A549 (cell line): ENCODE measurements around the gene PEPD. TPM values are rescaled to one million over a fixed set of nuclear protein-coding genes. Genes with fewer than 3 reads are reported as not detected.

Experiments used
- ATAC-seq, 2 experiments: fragments of 200-7000 bp in 1 of 2; fragments of >200 bp in 1 of 2; cut with Nextera tagmentation in 1 of 2; cut with Tn5 transposase in 1 of 2; 3 replicates each; pipeline versions ENCODE4 v1.8.0 to v1.9.1; 2018 to 2020; ENCODE audit warnings: mild to moderate bottlenecking in 1 of 2, moderate library complexity in 1 of 2
- CTCF ChIA-PET: fragments of 300-600 bp; sonication (Branson Sonifier 250); formaldehyde crosslinking; extraction: SDS; loops from one replicate; lab custom pipeline; 2021; ENCODE audit warnings: antibody characterized with exemption, inconsistent platforms; lab: Yijun Ruan, JAX
- POLR2A ChIA-PET: fragments of 350-600 bp; formaldehyde crosslinking; extraction: SDS; loops from one replicate; lab custom pipeline; 2021; ENCODE audit warnings: antibody characterized with exemption, inconsistent platforms; lab: Yijun Ruan, JAX
- DNase-seq, 2 experiments: peaks; one replicate each; pipeline versions ENCODE4 v3.0.0 to v3.0.0-alpha.2; 2011 to 2016; ENCODE audit warnings: low read depth in 1 of 2, low spot score in 1 of 2
- FAIRE-seq: peaks from 2 replicates; lab custom pipeline; 2011; peaks lifted over from hg19 to GRCh38; lab: Jason Lieb, UNC
- H3K27ac ChIP-seq, 2 experiments: fragments of >200 bp; sonication (Bioruptor Twin); formaldehyde crosslinking; 3 replicates each; pipeline ENCODE4 v1.5.1; 2016 to 2017
- H3K4me1 ChIP-seq: fragments of >200 bp; sonication (Bioruptor Twin); formaldehyde crosslinking; 3 replicates; pipeline ENCODE4 v1.6.1; 2016
- H3K4me2 ChIP-seq: fragments of >200 bp; sonication (Bioruptor Twin); formaldehyde crosslinking; 3 replicates; pipeline ENCODE4 v1.6.1; 2016
- H3K4me3 ChIP-seq: fragments of >200 bp; sonication (Bioruptor Twin); formaldehyde crosslinking; 3 replicates; pipeline ENCODE4 v1.5.1; 2016
- H3K9me3 ChIP-seq: fragments of >200 bp; sonication (Bioruptor Twin); formaldehyde crosslinking; 3 replicates; pipeline ENCODE4 v1.6.1; 2016
- CBX2 ChIP-seq: fragments of 200-600 bp; sonication (generic); IDR thresholded peaks from 2 replicates; pipeline ENCODE4 v1.6.1; 2016; ENCODE audit warnings: low read depth, mild to moderate bottlenecking, borderline replicate concordance
- CBX8 ChIP-seq: fragments of 200-600 bp; sonication (generic); IDR thresholded peaks from 2 replicates; pipeline ENCODE4 v1.6.1; 2016
- CEBPB ChIP-seq, 2 experiments: fragments of >200 bp in 1 of 2; sonication (Bioruptor Twin) in 1 of 2; formaldehyde crosslinking in 1 of 2; IDR thresholded peaks; 2 replicates each; pipeline ENCODE4 v1.6.1; 2012 to 2016
- CHD2 ChIP-seq: fragments of 150-350 bp; IDR thresholded peaks from 2 replicates; pipeline ENCODE4 v1.6.1; 2014; ENCODE audit warnings: low read length; ENCODE audit not compliant: partially characterized antibody
- CHD4 ChIP-seq: fragments of 200-600 bp; sonication (generic); IDR thresholded peaks from 2 replicates; pipeline ENCODE4 v1.6.1; 2016; ENCODE audit warnings: antibody characterized with exemption, mild to moderate bottlenecking, borderline replicate concordance
- EHMT2 ChIP-seq: fragments of 200-600 bp; sonication (generic); IDR thresholded peaks from 2 replicates; pipeline ENCODE4 v1.6.1; 2016; ENCODE audit warnings: antibody characterized with exemption, low read depth, mild to moderate bottlenecking, moderate library complexity
- EP300 ChIP-seq, 2 experiments: fragments of >200 bp; sonication (Bioruptor Twin); formaldehyde crosslinking; IDR thresholded peaks; 2 replicates in 1 of 2; 3 replicates in 1 of 2; pipeline ENCODE4 v1.6.1; 2016 to 2017
- FOSB ChIP-seq: fragments of 250-450 bp; sonication (Bioruptor Pico); IDR thresholded peaks from 2 replicates; pipeline ENCODE4 v1.5.0; 2020; ENCODE audit warnings: mild to moderate bottlenecking, moderate library complexity
- FOSL2 ChIP-seq, 2 experiments: fragments of 450-650 bp in 1 of 2; fragments of >200 bp in 1 of 2; sonication (Bioruptor Twin) in 1 of 2; formaldehyde crosslinking; IDR thresholded peaks; 2 replicates each; pipeline versions ENCODE4 v1.5.0 to v1.6.1; 2016 to 2020; ENCODE audit warnings: mild to moderate bottlenecking in 1 of 2, moderate library complexity in 1 of 2
- FOXS1 ChIP-seq: fragments of 250-450 bp; sonication (Bioruptor Pico); IDR thresholded peaks from 2 replicates; pipeline ENCODE4 v1.5.0; 2020; ENCODE audit warnings: mild to moderate bottlenecking, moderate library complexity
- HDAC2 ChIP-seq: fragments of 200-600 bp; sonication (generic); IDR thresholded peaks from 2 replicates; pipeline ENCODE4 v1.6.1; 2016
- HEYL ChIP-seq: fragments of 250-450 bp; sonication (Bioruptor Pico); IDR thresholded peaks from 2 replicates; pipeline ENCODE4 v1.8.0; 2021; ENCODE audit warnings: mild to moderate bottlenecking, moderate library complexity
- HOXA7 ChIP-seq: fragments of 250-450 bp; sonication (Bioruptor Pico); IDR thresholded peaks from 2 replicates; pipeline ENCODE4 v1.5.0; 2020; ENCODE audit warnings: mild to moderate bottlenecking, moderate library complexity
- HOXB5 ChIP-seq: fragments of 250-450 bp; sonication (Bioruptor Pico); IDR thresholded peaks from 2 replicates; pipeline ENCODE4 v1.5.0; 2020; ENCODE audit warnings: mild to moderate bottlenecking, moderate library complexity
- JUN ChIP-seq, 2 experiments: fragments of >200 bp; sonication (Bioruptor Twin); formaldehyde crosslinking; IDR thresholded peaks; 2 replicates in 1 of 2; 3 replicates in 1 of 2; pipeline ENCODE4 v1.6.1; 2016 to 2017
- JUNB ChIP-seq: fragments of >200 bp; sonication (Bioruptor Twin); formaldehyde crosslinking; IDR thresholded peaks from 2 replicates; pipeline ENCODE4 v1.6.1; 2016
- KDM1A ChIP-seq: fragments of 200-600 bp; sonication (generic); IDR thresholded peaks from 2 replicates; pipeline ENCODE4 v1.6.1; 2016; ENCODE audit warnings: low read depth, mild to moderate bottlenecking
- KDM5A ChIP-seq: fragments of 200-600 bp; sonication (generic); IDR thresholded peaks from 2 replicates; pipeline ENCODE4 v1.6.1; 2016; ENCODE audit warnings: antibody characterized with exemption, mild to moderate bottlenecking
- MAFK ChIP-seq: fragments of 450-650 bp; IDR thresholded peaks from 2 replicates; pipeline ENCODE4 v1.6.1; 2014; ENCODE audit not compliant: partially characterized antibody
- MYC ChIP-seq: IDR thresholded peaks from 2 replicates; pipeline ENCODE4 v1.6.1; 2012; ENCODE audit warnings: mild to moderate bottlenecking, inconsistent platforms, low read length, improper control_type of control experiment, borderline replicate concordance
- POLR2AphosphoS2 ChIP-seq: conservative IDR thresholded peaks from 2 replicates; pipeline ENCODE4 v1.6.1; 2012; ENCODE audit warnings: low read length, improper control_type of control experiment, inconsistent platforms
- RCOR1 ChIP-seq: fragments of 150-350 bp; IDR thresholded peaks from 2 replicates; pipeline ENCODE4 v1.6.1; 2014; ENCODE audit warnings: antibody characterized with exemption, low read length, low read depth
- RFX5 ChIP-seq: fragments of 450-650 bp; IDR thresholded peaks from 2 replicates; pipeline ENCODE4 v1.7.1; 2014; ENCODE audit warnings: antibody characterized with exemption, mild to moderate bottlenecking, moderate library complexity
- RNF2 ChIP-seq: fragments of 200-600 bp; sonication (generic); IDR thresholded peaks from 2 replicates; pipeline ENCODE4 v1.6.1; 2016; ENCODE audit warnings: low read depth, mild to moderate bottlenecking, antibody characterized with exemption, moderate library complexity, borderline replicate concordance
- SREBF2 ChIP-seq: fragments of 450-650 bp; IDR thresholded peaks from 2 replicates; pipeline ENCODE4 v1.6.1; 2014; ENCODE audit warnings: mild to moderate bottlenecking, moderate library complexity
- TFCP2L1 ChIP-seq: fragments of 250-450 bp; sonication (Bioruptor Pico); IDR thresholded peaks from 2 replicates; pipeline ENCODE4 v1.5.0; 2021; ENCODE audit warnings: mild to moderate bottlenecking
- TP53 ChIP-seq: fragments of 250-450 bp; sonication (Bioruptor Pico); IDR thresholded peaks from 2 replicates; pipeline ENCODE4 v1.5.0; 2021; ENCODE audit warnings: mild to moderate bottlenecking, moderate library complexity
- ZFP36 ChIP-seq: fragments of 450-650 bp; IDR thresholded peaks from 2 replicates; pipeline ENCODE4 v1.6.1; 2014; ENCODE audit warnings: borderline replicate concordance; ENCODE audit not compliant: partially characterized antibody
- ZSCAN20 ChIP-seq: fragments of 250-450 bp; sonication (Bioruptor Pico); IDR thresholded peaks from 2 replicates; pipeline ENCODE4 v1.8.0; 2022; ENCODE audit warnings: mild to moderate bottlenecking, moderate library complexity
- WGBS: methylation state at CpG from one replicate; pipeline ENCODE4 v1.1.6; 2017; ENCODE audit errors: missing lambda C conversion rate; 5-methylcytosine and 5-hydroxymethylcytosine counted together
- polyA plus RNA-seq, 4 experiments: library from polyadenylated mRNA; depleted of rRNA in 3 of 4; stranded (reverse); fragments of >200 nt; fragmentation: RNase III in 1 of 4; extraction: RNeasy Plus Mini Kit Qiagen cat#74134 plus additional on column Dnase treatment in 1 of 4; gene quantifications; 2 replicates in 3 of 4; 3 replicates in 1 of 4; pipeline ENCODE4 v1.2.3, GENCODE V29; 2011 to 2017
- TF ChIP-seq, protein P1 (sequence below): fragments of >200 bp; sonication (Bioruptor Twin); formaldehyde crosslinking; IDR thresholded peaks from 3 replicates; pipeline ENCODE4 v1.6.1; 2016
- TF ChIP-seq, protein P2 (sequence below): IDR thresholded peaks from 2 replicates; pipeline ENCODE4 v1.6.1; 2012
- TF ChIP-seq, protein P3 (sequence below): fragments of 150-350 bp; IDR thresholded peaks from 2 replicates; pipeline ENCODE4 v1.6.1; 2014; ENCODE audit warnings: low read depth, mild to moderate bottlenecking, low read length
- TF ChIP-seq, protein P4 (sequence below): IDR thresholded peaks from 2 replicates; pipeline ENCODE4 v1.6.1; 2012
- TF ChIP-seq, protein P5 (sequence below): fragments of 450-650 bp; IDR thresholded peaks from 2 replicates; pipeline ENCODE4 v1.6.1; 2014; ENCODE audit warnings: antibody characterized with exemption
- TF ChIP-seq, protein P6 (sequence below): fragments of >200 bp; sonication (Bioruptor Twin); formaldehyde crosslinking; IDR thresholded peaks from 2 replicates; pipeline ENCODE4 v1.6.1; 2016

Gene PEPD
- polyA plus RNA-seq, 2 of the 4 experiments (the other 2 are of a cell fraction) = 85.5 to 100 TPM

DNA sequence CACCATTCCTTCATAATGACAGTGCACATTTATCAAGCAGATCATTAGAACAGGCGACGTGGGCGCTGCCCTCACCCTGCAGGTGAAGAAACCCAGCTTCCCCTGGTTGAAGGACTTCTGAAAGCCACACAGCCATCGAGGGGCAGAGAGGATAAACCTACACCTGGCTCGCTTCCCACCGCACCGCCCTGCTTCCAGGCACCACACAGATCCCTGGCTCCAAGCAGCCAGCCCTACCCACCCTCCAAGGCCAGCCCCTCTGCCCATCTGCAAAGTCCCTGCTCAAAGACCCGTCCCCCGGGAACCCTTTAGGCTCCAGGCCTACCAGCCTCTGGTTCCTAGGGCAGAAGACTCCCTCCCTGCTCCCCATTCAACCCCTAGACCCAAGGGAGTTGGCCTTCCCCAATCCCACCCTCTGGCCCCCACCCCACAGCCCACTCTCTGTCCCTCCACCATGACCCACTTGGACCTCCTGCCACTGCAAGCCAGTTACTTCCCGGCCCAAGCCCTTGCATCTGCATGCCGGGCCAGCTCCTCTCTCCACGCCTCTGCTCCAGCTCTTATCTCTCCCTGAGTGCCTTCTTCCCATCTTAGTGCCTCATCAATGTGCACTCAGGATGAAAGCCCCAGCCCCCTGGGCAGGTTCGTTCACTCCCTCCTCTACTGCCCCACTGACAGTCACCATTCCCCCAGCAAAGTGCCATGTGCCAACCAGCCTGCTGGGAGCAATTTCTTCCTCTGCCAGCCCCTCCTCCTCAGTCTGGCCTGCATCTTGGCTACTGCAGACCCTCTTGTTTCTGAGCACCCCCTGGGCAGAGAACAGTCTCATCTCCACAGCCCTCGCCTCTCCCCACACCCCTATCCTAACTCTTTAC lies 28.0 kb downstream of the PEPD start:
- no peak overlapping the region for H3K4me3 ChIP-seq
- no peak overlapping the region for H3K4me2 ChIP-seq
- POLR2A ChIA-PET = no interaction called here
- TF ChIP-seq EP300 (IDR thresholded peaks at IDR 0.05) (no peak), SREBF2 (no peak), CEBPB (IDR thresholded peaks at IDR 0.05) (no peak), FOSB (CRISPR knock-in tag) (no peak), ZSCAN20 (CRISPR knock-in tag) (no peak), MYC (no peak), RFX5 (no peak), FOXS1 (CRISPR knock-in tag) (no peak), HEYL (no peak), EHMT2 (no peak), TFCP2L1 (CRISPR knock-in tag) (no peak), HDAC2 (no peak), JUNB (no peak), KDM5A (no peak), CBX8 (no peak), CBX2 (no peak), HOXB5 (CRISPR knock-in tag) (no peak), CHD2 (no peak)
- TF ChIP-seq, protein P1, sequence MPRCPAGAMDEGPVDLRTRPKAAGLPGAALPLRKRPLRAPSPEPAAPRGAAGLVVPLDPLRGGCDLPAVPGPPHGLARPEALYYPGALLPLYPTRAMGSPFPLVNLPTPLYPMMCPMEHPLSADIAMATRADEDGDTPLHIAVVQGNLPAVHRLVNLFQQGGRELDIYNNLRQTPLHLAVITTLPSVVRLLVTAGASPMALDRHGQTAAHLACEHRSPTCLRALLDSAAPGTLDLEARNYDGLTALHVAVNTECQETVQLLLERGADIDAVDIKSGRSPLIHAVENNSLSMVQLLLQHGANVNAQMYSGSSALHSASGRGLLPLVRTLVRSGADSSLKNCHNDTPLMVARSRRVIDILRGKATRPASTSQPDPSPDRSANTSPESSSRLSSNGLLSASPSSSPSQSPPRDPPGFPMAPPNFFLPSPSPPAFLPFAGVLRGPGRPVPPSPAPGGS = no peak
- TF ChIP-seq, protein P2, sequence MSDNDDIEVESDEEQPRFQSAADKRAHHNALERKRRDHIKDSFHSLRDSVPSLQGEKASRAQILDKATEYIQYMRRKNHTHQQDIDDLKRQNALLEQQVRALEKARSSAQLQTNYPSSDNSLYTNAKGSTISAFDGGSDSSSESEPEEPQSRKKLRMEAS = no peak
- TF ChIP-seq, all 56 proteins: peak for 0
- 83% methylated on average over 14 of the region's 14 CpGs for WGBS
- FAIRE-seq (no peak), ATAC-seq (no peak; a peak in 1 of 6 replicates), DNase-seq (no peak)
- H3K27ac ChIP-seq = no peak overlapping the region
- H3K4me1 ChIP-seq = no peaks in the 10 kb centered on the region
- CTCF ChIA-PET = interaction anchor here (0.8 to 1.6 kb wide), 5 partner anchors 14 to 284 kb away, joined by 3 read pairs; no protein-coding TSS in a partner anchor
- H3K9me3 ChIP-seq = no peaks in the 10 kb centered on the region

DNA sequence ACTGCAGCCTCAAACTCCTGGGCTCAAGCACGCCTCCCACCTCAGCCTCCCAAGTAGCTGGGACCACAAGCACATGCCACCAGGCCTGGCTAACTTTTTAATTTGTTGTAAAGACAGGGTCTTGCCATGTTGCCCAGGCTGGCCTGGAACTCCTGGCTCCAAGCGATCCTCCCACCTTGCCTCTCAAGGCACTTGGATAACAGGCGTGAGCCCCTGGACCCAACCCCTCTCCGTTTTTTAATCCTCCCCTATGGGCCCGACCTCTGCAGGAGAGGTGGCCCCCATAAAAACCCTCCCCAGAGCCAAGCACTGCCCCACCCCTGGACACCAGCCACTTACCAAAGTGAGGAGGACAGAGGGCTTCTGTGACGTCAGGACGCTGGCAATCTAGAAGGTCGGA lies 28.6 kb downstream of the PEPD start:
- ChIA-PET POLR2A (no interaction called here), CTCF (interaction anchor here (0.7 to 1.6 kb wide), 5 partner anchors 19 to 285 kb away, joined by 3 to 6 read pairs (median 3); no protein-coding TSS in a partner anchor)
- no peak for FAIRE-seq
- 79% methylated on average over 8 of the region's 8 CpGs for WGBS
- no peak for ATAC-seq
- H3K9me3 ChIP-seq = no peaks in the 10 kb centered on the region
- no peak overlapping the region for H3K4me2 ChIP-seq
- no peak for DNase-seq
- H3K4me1 ChIP-seq = no peaks in the 10 kb centered on the region
- no peak overlapping the region for H3K4me3 ChIP-seq
- no peak overlapping the region for H3K27ac ChIP-seq
- no peak for TF ChIP-seq MAFK
- TF ChIP-seq TFCP2L1 (CRISPR knock-in tag) = no peak
- no peak for TF ChIP-seq HOXA7
- no peak for TF ChIP-seq ZFP36
- TF ChIP-seq CHD4 = no peak
- no peak for TF ChIP-seq RCOR1
- TF ChIP-seq FOSL2 (IDR thresholded peaks at IDR 0.05) = no peak
- TF ChIP-seq FOSL2 (CRISPR knock-in tag; IDR thresholded peaks at IDR 0.05) = no peak
- no peak for TF ChIP-seq EHMT2
- TF ChIP-seq, protein P3, sequence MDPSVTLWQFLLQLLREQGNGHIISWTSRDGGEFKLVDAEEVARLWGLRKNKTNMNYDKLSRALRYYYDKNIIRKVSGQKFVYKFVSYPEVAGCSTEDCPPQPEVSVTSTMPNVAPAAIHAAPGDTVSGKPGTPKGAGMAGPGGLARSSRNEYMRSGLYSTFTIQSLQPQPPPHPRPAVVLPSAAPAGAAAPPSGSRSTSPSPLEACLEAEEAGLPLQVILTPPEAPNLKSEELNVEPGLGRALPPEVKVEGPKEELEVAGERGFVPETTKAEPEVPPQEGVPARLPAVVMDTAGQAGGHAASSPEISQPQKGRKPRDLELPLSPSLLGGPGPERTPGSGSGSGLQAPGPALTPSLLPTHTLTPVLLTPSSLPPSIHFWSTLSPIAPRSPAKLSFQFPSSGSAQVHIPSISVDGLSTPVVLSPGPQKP = no peak
- TF ChIP-seq ZSCAN20 (CRISPR knock-in tag) = no peak
- TF ChIP-seq KDM1A = no peak
- no peak for TF ChIP-seq TP53 (CRISPR knock-in tag)
- TF ChIP-seq JUN (IDR thresholded peaks at IDR 0.05) = no peak
- TF ChIP-seq, protein P4, sequence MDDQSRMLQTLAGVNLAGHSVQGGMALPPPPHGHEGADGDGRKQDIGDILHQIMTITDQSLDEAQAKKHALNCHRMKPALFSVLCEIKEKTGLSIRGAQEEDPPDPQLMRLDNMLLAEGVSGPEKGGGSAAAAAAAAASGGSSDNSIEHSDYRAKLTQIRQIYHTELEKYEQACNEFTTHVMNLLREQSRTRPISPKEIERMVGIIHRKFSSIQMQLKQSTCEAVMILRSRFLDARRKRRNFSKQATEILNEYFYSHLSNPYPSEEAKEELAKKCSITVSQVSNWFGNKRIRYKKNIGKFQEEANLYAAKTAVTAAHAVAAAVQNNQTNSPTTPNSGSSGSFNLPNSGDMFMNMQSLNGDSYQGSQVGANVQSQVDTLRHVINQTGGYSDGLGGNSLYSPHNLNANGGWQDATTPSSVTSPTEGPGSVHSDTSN = no peak
- TF ChIP-seq, protein P5, sequence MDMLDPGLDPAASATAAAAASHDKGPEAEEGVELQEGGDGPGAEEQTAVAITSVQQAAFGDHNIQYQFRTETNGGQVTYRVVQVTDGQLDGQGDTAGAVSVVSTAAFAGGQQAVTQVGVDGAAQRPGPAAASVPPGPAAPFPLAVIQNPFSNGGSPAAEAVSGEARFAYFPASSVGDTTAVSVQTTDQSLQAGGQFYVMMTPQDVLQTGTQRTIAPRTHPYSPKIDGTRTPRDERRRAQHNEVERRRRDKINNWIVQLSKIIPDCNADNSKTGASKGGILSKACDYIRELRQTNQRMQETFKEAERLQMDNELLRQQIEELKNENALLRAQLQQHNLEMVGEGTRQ = no peak
- no peak for TF ChIP-seq POLR2AphosphoS2
- TF ChIP-seq RNF2 = no peak
- TF ChIP-seq, protein P6, sequence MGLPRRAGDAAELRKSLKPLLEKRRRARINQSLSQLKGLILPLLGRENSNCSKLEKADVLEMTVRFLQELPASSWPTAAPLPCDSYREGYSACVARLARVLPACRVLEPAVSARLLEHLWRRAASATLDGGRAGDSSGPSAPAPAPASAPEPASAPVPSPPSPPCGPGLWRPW = no peak
